ENCODE measurements around the gene ERCC6L.

The ERCC6L gene

GRCh38 chrX:72238721-72239475 lies at the start of gene ERCC6L:
ERCC6L (minus strand) TSS chrX:72239027; CDS start chrX:72238911, 116 bp downstream.
- no peak for TF ChIP-seq CTCF (IDR thresholded peaks at IDR 0.05)
- H3K27ac ChIP-seq = peak within 1 kb of the TSS; percentile 73

- H3K27ac ChIP-seq = no peak overlapping the region
- TF ChIP-seq ZFX (IDR thresholded peaks at IDR 0.05; ENCODE audit: borderline replicate concordance) (no peak), CTCF (IDR thresholded peaks at IDR 0.05) (no peak)
Measured at GRCh38 chrX:72282302-72282701, 43.5 kb upstream of the ERCC6L start.

GRCh38 chrX:72280321-72280845 lies 41.6 kb upstream of the ERCC6L start:
- no peak overlapping the region for H3K27ac ChIP-seq
- TF ChIP-seq ZFX (IDR thresholded peaks at IDR 0.05; ENCODE audit: borderline replicate concordance) = no peak
- no peak for TF ChIP-seq CTCF (IDR thresholded peaks at IDR 0.05)

- TF ChIP-seq CTCF (IDR thresholded peaks at IDR 0.05) (no peak), ZFX (IDR thresholded peaks at IDR 0.05; ENCODE audit: borderline replicate concordance) (no peak)
- H3K27ac ChIP-seq = peak overlapping the region; percentile 72
Measured at GRCh38 chrX:72276478-72276953, 37.7 kb upstream of the ERCC6L start.

- no peak for TF ChIP-seq CTCF (IDR thresholded peaks at IDR 0.05)
- TF ChIP-seq ZFX (IDR thresholded peaks at IDR 0.05; ENCODE audit: borderline replicate concordance) = no peak
- no peak overlapping the region for H3K27ac ChIP-seq
Measured at GRCh38 chrX:72274526-72274925, 35.7 kb upstream of the ERCC6L start.

- no peak overlapping the region for H3K27ac ChIP-seq
- no peak for TF ChIP-seq CTCF (IDR thresholded peaks at IDR 0.05)
- TF ChIP-seq ZFX (IDR thresholded peaks at IDR 0.05; ENCODE audit: borderline replicate concordance) = no peak
Measured at GRCh38 chrX:72273718-72274117, 34.9 kb upstream of the ERCC6L start.

- no peak overlapping the region for H3K27ac ChIP-seq
- TF ChIP-seq CTCF (IDR thresholded peaks at IDR 0.05) (no peak), ZFX (IDR thresholded peaks at IDR 0.05; ENCODE audit: borderline replicate concordance) (no peak)
Measured at GRCh38 chrX:72272868-72273267, 34.0 kb upstream of the ERCC6L start.

Data from 22Rv1 (cell line).